Measurements from ENCODE around the gene TERB2.
"Not testable (repeated sequence)": the region's sequence is repeated elsewhere in the genome, so short reads cannot be mapped to it uniquely, and the experiment has no call there.

TERB2 gene, protein sequence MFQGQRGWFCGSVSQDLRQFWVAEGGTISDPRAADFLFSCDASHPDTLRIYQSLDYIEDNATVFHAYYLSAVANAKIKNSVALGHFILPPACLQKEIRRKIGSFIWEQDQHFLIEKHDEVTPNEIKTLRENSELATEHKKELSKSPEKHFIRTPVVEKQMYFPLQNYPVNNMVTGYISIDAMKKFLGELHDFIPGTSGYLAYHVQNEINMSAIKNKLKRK

DNA sequence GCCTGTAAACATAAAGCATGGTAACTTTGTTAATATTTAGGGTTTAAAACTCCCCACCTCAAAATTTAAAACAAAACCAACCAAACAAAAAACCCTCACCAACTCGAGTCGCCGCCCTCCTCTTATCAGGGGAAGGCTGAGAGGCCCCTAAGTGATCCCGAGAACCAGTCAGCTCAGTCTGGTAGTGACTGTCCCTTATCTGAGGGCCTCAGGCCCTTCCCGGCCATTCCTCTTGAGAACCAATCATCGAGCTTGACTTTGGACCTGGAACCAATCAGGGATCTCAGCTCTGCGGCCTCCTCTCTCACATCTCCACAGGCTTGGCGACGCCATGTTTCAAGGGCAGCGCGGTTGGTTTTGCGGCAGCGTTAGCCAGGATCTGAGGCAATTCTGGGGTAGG, at the start of gene TERB2:
TERB2 (plus strand) TSS at position 300 of the 400 bp plus-strand sequence; CDS start at position 332, 32 bp downstream.
- no peak for DNase-seq (ENCODE audit: low read depth, low spot score)
- TF ChIP-seq, protein P1, sequence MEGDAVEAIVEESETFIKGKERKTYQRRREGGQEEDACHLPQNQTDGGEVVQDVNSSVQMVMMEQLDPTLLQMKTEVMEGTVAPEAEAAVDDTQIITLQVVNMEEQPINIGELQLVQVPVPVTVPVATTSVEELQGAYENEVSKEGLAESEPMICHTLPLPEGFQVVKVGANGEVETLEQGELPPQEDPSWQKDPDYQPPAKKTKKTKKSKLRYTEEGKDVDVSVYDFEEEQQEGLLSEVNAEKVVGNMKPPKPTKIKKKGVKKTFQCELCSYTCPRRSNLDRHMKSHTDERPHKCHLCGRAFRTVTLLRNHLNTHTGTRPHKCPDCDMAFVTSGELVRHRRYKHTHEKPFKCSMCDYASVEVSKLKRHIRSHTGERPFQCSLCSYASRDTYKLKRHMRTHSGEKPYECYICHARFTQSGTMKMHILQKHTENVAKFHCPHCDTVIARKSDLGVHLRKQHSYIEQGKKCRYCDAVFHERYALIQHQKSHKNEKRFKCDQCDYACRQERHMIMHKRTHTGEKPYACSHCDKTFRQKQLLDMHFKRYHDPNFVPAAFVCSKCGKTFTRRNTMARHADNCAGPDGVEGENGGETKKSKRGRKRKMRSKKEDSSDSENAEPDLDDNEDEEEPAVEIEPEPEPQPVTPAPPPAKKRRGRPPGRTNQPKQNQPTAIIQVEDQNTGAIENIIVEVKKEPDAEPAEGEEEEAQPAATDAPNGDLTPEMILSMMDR (IDR thresholded peaks at IDR 0.05; ENCODE audit: low read depth, low read length): no peak
- no peak within 1 kb of the TSS for H3K4me3 ChIP-seq (ENCODE audit: low read depth, low read length)
- in situ Hi-C loops (cut with HindIII; ENCODE audit: low sequenced_read_pairs): no loop called here

DNA sequence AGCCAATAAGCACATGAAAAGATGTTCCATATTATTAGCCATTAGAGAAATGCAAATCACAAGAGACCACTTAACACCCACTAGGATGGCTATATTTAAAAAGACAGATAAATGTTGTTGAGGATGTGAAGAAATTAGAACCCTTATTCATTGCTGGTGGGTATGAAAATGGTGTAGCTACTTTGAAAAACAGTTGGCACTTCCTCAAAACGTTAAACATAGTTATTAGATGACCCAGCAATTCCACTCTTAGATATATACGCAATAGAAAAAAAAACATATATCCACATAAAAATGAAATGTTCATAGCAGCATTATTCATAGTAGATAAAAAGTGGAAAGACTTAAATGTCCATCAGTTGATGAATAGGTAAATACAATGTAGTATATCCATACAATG, 47.1 kb upstream of the TERB2 start:
- TF ChIP-seq, protein P1 (IDR thresholded peaks at IDR 0.05; ENCODE audit: low read depth, low read length): no peak
- H3K4me3 ChIP-seq (ENCODE audit: low read depth, low read length): no peak overlapping the region
- no peak for DNase-seq (ENCODE audit: low read depth, low spot score)
- in situ Hi-C loops (cut with HindIII; ENCODE audit: low sequenced_read_pairs): no loop called here

DNA sequence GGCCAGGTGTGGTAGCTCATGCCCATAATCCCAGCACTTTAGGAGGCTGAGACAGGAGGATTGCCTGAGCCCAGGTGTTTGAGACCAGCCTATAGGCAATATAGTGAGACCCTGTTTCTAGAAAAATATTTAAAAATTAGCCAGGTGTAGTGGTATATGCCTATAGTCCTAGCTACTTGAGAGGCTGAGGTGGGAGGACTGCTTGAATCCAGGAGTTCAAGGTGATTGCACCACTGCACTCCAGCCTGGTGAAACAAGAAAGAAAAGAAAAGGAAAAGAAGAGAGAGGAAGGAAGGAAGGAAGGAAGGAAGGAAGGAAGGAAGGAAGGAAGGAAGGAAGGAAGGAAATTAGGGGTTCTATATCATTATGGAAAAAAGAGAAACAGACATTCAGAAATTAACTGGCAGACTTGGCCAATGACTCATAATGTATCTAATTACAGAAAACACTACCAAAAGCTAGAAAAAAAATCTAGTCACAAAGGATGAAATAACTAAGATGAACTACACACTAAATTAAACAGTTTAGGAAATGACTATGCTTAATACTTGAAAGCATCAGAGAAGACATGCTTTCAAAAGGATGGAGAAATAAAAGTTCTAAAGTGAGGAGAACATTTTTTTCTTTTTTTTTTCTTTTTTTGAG, 45.4 kb upstream of the TERB2 start:
- in situ Hi-C loops (cut with HindIII; ENCODE audit: low sequenced_read_pairs): no loop called here
- no peak overlapping the region for H3K4me3 ChIP-seq (ENCODE audit: low read depth, low read length)
- TF ChIP-seq, protein P1 (IDR thresholded peaks at IDR 0.05; ENCODE audit: low read depth, low read length): no peak
- no peak for DNase-seq (ENCODE audit: low read depth, low spot score)

DNA sequence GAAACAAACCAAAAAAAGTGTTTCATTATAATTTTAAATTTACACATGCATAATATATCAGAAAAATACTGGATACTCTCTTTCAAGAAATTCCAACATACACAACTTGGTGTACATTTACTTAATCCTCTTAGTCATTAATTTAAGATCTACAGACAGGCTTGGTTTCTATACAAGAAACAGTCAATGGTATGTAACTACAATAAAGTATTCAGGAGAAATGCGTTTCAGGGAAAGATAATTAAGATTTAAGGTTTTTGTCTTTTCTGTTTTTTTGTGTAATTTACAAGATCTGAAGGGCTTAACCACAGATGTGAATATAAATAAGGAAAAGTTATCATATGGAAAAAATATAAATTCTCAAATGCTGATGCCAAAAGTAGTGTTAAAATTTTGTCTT, 44.3 kb upstream of the TERB2 start:
- DNase-seq (ENCODE audit: low read depth, low spot score); in situ Hi-C loops (cut with HindIII; ENCODE audit: low sequenced_read_pairs); H3K4me3 ChIP-seq (ENCODE audit: low read depth, low read length): not testable (repeated sequence)

DNA sequence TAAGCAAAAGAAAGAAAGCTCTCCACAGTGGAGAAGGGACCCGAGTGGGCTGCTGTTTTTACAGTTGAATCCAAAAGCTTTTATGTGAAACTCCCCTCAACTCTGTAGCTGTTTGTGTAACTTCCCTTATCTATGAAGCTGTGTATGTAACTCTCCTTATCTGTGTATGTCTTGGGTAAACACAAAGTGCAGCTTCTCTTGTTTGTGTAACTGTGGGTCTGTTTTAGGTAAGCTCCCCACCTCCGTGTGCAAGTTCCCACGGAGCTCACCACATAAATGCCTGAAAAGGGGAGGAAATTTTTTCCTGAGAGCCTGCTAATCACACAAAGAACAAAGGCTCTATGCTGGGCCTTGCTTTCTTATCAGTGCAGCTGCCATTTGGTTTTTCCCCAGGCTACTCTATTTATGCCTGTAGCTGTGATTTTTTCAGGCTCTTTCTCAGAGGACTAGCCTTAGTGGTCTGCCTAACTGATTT, 43.5 kb upstream of the TERB2 start:
- DNase-seq (ENCODE audit: low read depth, low spot score); in situ Hi-C loops (cut with HindIII; ENCODE audit: low sequenced_read_pairs); H3K4me3 ChIP-seq (ENCODE audit: low read depth, low read length): not testable (repeated sequence)

DNA sequence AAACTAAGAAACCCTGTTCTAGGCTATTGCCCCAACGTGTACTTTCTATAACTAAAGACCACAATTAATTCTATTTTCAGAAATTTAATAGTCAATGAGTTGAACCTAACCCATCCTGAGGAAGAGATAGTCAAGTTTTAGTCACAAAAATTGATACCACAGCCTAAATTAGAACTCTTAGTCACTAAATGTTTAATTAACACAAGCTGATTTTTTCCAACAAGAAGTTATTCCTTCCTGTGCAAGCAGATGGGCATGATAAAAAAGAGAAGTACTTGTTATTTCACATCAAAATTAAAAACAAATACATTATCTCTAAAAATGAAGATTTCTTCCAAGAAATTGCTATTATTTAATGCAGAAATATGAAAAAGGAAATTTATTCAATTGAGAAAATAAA, 38.4 kb upstream of the TERB2 start:
- TF ChIP-seq, protein P1 (IDR thresholded peaks at IDR 0.05; ENCODE audit: low read depth, low read length): no peak
- H3K4me3 ChIP-seq (ENCODE audit: low read depth, low read length): no peak overlapping the region
- in situ Hi-C loops (cut with HindIII; ENCODE audit: low sequenced_read_pairs): no loop called here
- DNase-seq (ENCODE audit: low read depth, low spot score): no peak

DNA sequence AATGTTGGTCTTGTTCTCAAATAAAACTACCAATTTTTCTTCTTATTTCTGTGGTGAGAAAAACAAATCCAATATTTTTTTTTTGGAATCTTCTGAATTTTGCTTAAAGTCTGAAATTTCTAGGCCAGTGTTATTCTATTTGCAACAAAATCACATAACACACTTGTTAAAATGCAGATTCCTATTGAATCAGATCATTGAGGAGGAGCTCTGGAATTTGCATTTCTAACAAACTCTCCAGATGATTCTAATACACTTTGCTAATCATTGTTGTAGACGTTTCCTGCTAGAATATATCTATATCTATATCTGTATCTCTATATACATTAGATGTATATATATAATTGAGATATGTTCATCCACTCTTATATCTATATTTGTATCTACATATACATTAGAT, 27.8 kb upstream of the TERB2 start:
- DNase-seq (ENCODE audit: low read depth, low spot score); H3K4me3 ChIP-seq (ENCODE audit: low read depth, low read length); in situ Hi-C loops (cut with HindIII; ENCODE audit: low sequenced_read_pairs): not testable (repeated sequence)

DNA sequence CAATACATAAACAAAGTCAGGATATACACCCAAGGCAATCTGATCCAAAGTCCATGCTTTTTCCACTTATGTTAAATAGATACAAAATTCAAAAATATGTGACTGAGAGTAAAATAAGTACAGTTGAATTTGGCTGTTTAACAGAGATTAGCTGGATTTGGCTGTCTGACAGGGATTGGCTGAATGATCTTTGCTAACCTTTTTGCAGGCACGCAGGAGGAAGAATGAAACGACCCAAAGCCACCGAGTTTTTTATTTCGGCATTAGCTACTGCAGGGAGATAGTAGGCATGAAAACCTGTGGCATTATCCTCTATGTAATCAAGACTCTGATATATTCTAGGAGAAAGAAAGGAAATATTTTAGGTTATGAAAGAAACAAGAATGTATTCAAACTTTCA, 26.2 kb upstream of the TERB2 start:
- in situ Hi-C loops (cut with HindIII; ENCODE audit: low sequenced_read_pairs); DNase-seq (ENCODE audit: low read depth, low spot score); H3K4me3 ChIP-seq (ENCODE audit: low read depth, low read length): not testable (repeated sequence)

DNA sequence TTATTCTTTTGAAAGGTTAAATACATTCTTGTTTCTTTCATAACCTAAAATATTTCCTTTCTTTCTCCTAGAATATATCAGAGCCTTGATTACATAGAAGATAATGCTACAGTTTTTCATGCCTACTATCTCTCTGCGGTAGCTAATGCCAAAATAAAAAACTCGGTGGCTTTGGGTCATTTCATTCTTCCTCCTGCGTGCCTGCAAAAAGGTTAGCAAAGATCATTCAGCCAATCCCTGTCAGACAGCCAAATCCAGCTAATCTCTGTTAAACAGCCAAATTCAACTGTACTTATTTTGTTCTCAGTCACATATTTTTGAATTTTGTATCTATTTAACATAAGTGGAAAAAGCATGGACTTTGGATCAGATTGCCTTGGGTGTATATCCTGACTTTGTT, 1.8 kb downstream of the TERB2 start:
- H3K4me3 ChIP-seq (ENCODE audit: low read depth, low read length); in situ Hi-C loops (cut with HindIII; ENCODE audit: low sequenced_read_pairs); DNase-seq (ENCODE audit: low read depth, low spot score): not testable (repeated sequence)
